Measurements from ENCODE around the gene EP400.

The EP400 gene

GRCh38 chr12:131986910-131987309 lies 37.2 kb downstream of the EP400 start:
- DNase-seq (ENCODE audit: low spot score) = no peak

DNA sequence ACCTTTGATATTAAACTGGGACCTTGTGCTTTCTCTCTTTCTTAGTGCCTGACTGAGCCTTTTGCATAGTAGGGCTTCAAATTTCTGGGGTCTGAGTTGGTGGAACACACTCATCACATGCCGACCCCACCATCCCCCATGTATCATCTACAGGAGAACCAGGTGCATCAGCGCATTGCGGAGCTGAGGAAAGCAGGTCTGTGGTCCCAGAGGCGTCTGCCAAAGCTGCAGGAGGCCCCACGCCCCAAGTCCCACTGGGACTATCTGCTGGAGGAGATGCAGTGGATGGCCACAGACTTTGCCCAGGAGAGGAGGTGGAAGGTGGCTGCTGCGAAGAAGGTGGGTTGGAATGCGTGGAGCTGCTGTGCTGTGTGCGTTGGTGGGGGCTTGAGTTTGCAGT lies 37.8 kb downstream of the EP400 start:
- DNase-seq (ENCODE audit: low spot score) = no peak

- DNase-seq (ENCODE audit: low spot score) = no peak
Observed at GRCh38 chr12:131988054-131988796, 38.5 kb downstream of the EP400 start.

DNA sequence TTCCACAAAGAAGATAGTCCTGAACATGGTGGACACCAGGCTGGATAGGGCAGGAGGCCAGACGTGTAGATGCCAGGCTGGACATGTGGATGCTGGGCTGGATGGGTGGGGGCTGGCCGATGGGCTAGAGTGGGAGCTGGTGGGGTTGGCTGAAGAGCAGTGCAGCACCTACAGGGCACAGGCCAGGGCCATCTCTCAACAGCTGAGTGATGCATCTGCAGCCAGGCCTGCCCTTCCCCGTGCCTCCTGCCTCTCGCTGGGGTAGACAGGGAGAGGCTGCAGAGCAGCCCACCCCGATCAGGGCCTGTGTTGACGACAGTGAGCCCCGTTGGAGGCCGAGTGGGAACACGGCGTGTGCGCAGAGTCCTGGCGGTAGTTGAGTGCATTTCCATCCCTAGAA lies 39.3 kb downstream of the EP400 start:
- no peak for DNase-seq (ENCODE audit: low spot score)

DNA sequence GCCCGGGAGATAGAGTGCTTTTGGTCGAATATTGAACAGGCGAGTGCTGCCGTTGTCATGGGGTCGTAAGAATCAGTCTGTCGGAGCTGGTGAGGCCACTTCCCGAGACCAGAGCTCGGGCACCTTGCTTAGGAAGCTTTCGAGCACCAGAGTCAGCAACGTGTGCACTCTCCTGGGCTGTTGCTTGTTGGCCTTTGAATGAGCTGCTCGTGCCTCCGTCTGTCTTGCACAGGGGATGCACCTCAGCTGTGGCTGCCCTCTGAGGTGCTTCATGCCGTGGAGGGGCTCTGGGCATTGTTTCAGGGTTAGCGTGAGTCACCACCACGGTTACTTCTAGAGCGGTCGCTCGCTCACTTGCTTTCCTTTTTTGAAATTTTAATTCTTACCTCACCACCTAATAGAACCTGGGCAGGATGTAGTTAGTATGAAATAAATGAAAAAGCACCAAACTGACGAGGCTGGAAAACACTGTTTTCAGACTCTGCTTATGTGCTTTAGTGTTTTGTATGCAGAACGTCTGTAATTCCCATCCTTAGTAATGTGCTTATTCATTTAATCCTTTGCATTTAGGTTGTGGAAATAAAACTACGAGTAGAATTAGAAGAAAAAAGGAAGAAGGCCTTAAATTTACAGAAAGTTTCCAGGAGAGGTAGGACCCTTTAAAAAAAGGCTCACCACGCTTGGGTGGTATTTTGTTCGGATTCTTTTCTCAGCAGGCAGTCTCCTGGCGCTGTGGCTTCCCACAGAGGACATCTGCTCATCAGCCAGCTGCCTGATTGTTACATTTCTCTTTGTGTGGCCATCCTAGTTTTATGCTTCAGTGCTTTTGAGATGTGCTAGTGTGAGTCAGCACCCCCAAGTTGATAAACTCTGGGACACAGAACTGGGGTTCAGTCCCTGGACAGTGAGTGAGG lies 40.6 kb downstream of the EP400 start:
- no peak for DNase-seq (ENCODE audit: low spot score)

- DNase-seq (ENCODE audit: low spot score) = no peak
Observed at GRCh38 chr12:131990980-131991305, 41.2 kb downstream of the EP400 start.

DNA sequence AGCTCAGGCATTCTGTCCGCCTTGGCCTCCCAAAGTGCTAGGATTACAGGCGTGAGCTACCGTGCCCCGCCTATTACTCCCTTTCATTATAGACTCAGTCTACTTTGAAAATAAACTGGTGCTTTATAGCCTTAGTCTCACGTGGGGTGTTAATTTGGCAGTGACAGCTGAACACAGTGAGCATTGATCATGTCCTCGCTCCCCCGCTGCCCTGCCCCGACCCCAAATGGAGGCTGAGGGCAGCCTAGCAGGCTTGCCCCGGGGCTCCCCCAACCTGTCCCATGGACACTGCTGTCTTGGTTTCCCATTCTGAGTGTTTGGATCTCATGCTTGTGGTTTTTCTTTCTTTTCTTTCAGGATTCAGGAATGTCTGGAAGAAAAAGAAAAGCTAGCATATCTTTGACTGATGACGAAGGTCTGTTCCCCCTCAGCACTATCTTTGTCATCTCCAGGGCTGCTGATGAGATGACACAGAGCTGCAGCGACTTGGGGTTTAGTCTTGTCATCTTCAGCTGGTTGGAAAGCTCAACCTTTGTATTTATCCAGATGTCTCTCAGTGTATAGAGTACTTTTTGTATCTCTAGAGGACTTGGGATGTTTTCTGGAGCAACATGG lies 42.2 kb downstream of the EP400 start:
- no peak for DNase-seq (ENCODE audit: low spot score)

- DNase-seq (ENCODE audit: low spot score) = no peak
Observed at GRCh38 chr12:131994589-131994988, 44.8 kb downstream of the EP400 start.

GRCh38 chr12:132000286-132000872 lies 50.6 kb downstream of the EP400 start:
- no peak for DNase-seq (ENCODE audit: low spot score)

DNA sequence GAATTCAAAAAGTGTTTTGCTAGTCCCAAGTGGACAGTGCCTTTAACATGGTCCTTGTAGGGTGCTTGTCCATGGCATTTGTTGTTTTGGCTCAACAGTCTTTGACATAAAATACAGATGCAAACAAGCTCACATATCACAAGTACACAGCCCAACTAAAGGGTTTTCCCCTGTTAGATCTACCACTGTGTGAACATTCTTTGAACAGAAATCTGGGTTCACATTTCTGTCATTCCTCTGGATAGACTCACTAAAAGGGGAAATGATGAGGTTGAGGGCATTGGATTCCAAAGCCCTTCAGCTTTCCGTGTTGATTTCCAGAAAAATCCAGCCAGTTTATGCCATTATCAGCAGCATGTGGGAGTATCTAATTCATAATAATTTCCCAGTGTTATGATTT lies 54.1 kb downstream of the EP400 start:
- no peak for DNase-seq (ENCODE audit: low spot score)

DNA sequence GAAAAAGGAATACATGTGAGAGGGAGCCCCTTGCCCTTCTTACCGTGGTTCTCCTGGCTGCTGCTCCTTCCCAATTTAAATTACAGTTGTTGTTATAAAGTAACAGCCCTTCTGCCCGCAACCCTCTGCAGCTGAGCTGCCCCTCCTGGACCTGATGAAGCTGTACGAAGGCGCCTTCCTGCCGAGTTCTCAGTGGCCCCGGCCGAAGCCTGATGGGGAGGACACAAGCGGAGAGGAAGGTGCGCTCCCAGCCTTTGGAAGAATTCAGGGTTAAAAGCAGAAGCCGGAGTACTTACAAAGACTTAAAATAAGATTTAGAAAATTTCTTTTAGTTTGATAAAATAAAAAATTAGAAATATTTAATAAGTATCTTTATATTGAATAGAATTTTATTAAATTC lies 55.2 kb downstream of the EP400 start:
- DNase-seq (ENCODE audit: low spot score) = no peak

DNA sequence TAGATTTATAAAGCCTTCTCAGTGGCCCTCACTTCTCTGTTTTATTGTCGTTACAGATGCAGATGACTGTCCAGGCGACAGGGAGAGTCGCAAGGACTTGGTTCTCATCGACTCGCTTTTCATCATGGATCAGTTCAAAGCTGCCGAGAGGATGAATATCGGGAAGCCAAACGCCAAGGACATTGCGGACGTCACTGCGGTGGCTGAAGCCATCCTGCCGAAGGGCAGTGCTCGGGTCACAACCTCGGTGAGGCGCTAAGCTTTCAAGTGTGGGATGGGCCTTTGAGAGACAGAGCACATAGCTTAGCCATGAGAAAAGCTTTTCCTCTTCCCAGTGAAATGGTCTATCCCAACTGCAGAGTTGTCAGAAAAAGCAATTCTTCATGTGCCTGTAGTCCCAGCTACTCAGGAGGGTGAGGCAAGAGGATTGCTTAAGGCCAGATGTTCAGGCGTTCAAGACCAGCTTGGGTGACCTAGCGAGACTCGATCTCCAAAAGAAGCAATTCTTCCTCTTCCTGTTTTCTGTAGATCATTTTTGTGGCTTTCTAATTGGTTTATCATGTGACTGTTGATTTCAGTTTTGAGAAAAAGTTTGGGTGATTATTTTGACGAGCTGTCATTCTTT lies 56.4 kb downstream of the EP400 start:
- no peak for DNase-seq (ENCODE audit: low spot score)

GRCh38 chr12:132007041-132007440 lies 57.3 kb downstream of the EP400 start:
- no peak for DNase-seq (ENCODE audit: low spot score)

DNA sequence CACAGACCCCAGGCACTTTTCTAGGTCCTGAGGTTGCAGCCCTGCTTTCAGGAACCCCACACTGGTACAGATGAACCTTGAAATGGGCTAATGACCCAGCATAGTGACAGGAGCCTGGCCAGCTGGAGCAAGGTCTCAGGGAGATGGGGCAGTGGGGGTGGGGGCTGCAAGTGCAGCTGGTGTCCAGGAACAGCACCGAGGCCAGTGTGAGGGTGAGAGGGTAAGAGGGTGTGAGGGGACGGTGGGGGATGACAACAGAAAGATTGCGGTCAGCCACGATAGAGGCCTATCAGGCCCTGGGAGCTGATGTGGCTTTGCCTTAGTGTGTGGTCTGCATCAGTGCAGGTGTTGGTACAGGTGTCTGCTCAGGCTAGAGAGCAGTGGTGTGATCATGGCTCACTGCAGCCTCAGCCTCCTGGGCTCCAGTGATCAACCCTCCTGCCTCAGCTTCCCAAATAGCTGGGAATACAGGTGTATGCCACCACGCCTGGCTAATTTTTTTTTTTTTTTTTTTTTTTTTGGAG lies 59.7 kb downstream of the EP400 start:
- DNase-seq (ENCODE audit: low spot score) = no peak

DNA sequence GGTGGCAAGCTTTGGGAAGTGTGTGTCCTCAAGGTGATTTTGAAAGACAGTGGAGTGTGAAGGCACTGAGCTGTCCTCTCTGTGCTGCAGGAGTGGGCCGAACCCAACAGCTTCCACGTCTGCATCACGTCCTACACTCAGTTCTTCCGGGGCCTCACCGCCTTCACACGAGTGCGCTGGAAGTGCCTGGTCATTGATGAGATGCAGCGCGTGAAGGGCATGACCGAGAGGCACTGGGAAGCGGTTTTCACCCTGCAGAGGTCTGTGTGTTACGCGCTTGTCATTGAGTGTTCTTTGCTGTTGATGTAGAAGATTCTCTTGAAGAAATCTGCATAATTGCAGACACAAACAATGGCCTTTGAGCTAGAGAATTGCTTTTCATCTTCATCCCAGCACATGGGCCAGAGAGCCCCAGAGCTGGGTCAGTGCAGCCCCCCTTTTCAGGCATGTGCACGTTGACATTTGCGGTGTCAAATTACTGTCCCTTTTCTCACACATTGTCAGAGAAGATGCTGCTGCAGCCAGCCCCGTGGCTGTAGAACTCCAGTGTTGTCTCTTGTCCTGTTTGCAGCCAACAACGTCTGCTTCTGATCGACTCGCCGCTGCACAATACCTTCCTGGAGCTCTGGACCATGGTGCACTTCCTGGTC lies 63.3 kb downstream of the EP400 start:
- no peak for DNase-seq (ENCODE audit: low spot score)

GRCh38 chr12:132014092-132014914 lies 64.6 kb downstream of the EP400 start:
- no peak for DNase-seq (ENCODE audit: low spot score)

DNA sequence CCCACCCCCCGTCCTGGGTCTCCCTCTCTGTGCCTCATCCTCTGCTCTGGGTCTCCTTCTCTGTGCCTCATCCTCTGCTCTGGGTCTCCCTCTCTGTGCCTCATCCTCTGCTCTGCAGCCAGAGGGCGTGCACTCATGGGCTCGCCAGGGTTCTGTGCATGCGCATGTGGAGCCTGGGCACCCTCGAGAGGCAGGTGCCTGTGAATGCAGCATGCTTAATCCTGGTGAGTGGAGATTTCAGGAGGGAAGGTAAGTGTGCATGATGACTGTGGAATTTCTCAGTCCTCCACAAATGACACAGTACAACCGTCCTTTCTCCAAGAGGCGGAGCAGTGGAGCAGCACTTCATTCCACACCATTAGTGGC lies 65.2 kb downstream of the EP400 start:
- no peak for DNase-seq (ENCODE audit: low spot score)

GRCh38 chr12:132015686-132016430 lies 66.1 kb downstream of the EP400 start:
- DNase-seq (ENCODE audit: low spot score) = no peak

DNA sequence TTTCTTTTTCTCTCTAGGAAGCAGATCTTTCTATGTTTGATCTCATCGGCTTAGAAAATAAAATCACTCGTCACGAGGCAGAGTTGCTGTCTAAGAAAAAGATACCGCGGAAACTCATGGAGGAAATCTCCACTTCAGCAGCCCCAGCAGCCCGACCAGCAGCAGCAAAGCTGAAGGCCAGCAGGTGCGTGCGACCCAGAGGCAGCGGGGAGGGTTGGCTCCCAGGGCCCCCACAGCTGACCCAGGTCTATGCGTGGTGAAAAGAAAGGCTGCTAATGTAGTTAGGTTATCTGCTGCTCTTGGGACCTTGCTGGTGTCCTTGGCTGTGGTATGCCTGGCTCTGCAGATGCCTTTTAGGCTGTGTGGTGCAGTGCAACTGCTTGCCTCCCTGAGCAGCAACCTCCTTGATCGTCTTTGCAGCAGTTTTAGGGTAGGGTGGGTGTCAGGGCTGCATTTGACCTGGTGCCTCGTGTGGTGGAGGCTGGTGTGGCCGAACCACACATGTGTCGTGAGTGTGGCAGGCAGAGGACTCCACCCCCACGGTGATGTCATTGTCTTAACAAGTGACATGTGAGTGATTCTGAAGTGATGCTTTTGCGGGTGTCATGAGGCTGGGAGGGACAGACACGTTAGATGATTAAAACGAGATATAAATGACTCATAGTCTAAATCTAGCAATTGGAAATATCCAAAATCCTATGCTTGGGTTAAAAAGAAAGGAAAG lies 68.6 kb downstream of the EP400 start:
- DNase-seq (ENCODE audit: low spot score) = no peak
